Testis (tissue), 3 donors: ENCODE measurements around the gene SND1. TPM values are rescaled to one million over a fixed set of nuclear protein-coding genes. Genes with fewer than 3 reads are reported as not detected.

Experiments used
- DNase-seq: peaks from one replicate; pipeline ENCODE4 v3.0.0-alpha.2; 2019
- H3K27ac ChIP-seq, 2 donors: fragments of 200-600 bp; sonication (generic); one replicate each; pipeline ENCODE4 v1.5.1; 2019
- H3K27me3 ChIP-seq: fragments of 200-600 bp; sonication (generic); one replicate; pipeline ENCODE4 v1.5.1; 2019
- H3K36me3 ChIP-seq: fragments of 200-600 bp; sonication (generic); one replicate; pipeline ENCODE4 v1.5.1; 2017; ENCODE audit warnings: low read depth; ENCODE audit errors: missing control alignments
- H3K4me1 ChIP-seq: fragments of 200-600 bp; sonication (generic); one replicate; pipeline ENCODE4 v1.5.1; 2019
- H3K4me3 ChIP-seq, 2 donors: fragments of 200-600 bp; sonication (generic); one replicate each; pipeline ENCODE4 v1.5.1; 2017 to 2019
- H3K9me3 ChIP-seq: fragments of 200-600 bp; sonication (generic); one replicate; pipeline ENCODE4 v1.5.1; 2017
- CTCF ChIP-seq, 3 experiments: fragments of 450-650 bp in 2 of 3; fragments of 200-600 bp in 1 of 3; sonication (generic) in 1 of 3; IDR thresholded peaks; one replicate each; pipeline ENCODE4 v1.5.1; 2016 to 2019; ENCODE audit warnings: antibody characterized with exemption in 3 of 3, mild to moderate bottlenecking in 2 of 3, moderate library complexity in 1 of 3
- POLR2A ChIP-seq: fragments of 450-650 bp; IDR thresholded peaks from one replicate; pipeline ENCODE4 v1.6.1; 2017; ENCODE audit warnings: antibody characterized with exemption, mild to moderate bottlenecking, moderate library complexity
- WGBS, 2 donors: methylation state at CpG; one replicate each; pipeline ENCODE4 v1.1.5; 2018; 5-methylcytosine and 5-hydroxymethylcytosine counted together
- intact Hi-C: fragments of 100-400 bp; cut with DNase I; formaldehyde crosslinking; loops from one replicate; pipeline ENCODE4 v1.15.1; 2023; ENCODE audit warnings: low total_unique reads
- polyA plus RNA-seq: library from polyadenylated mRNA; stranded (reverse); fragments of 350-450 nt; fragmentation: Illumina TruSeq; extraction: RNeasy Lipid Tissue Mini Kit (QIAGEN cat#74804); gene quantifications from one replicate; pipeline ENCODE4 v1.2.3, GENCODE V29; 2014; ENCODE audit warnings: low read depth, low replicate concordance; ENCODE audit not compliant: insufficient read depth
- total RNA-seq, 2 donors: library from RNA; depleted of rRNA; stranded (reverse); fragments of >200 nt; gene quantifications; one replicate each; pipeline ENCODE4 v1.2.3, GENCODE V29; 2016

Gene SND1
- total and polyA plus RNA-seq, 3 donors from 2014 or later: 132 to 207 (median 179) TPM

DNA sequence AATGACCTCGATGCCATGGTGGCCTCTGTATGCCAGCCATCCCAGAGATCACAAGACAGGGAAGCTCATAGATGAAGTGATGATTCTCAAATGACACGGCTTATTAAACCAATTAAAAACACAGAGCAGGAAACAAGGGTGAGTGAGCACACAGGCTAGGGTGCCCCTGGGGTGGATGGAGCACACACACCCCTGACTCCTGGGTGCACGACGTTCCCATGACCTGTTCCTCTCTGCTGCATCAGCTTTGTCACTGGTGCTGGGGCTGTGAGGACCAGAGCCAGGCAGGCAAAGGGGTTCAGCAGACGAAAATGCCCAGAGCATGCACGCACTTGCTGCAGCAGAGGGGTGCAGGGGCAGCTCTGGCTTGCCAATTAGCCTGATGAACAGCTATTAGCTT, 465.7 kb downstream of the SND1 start:
- WGBS, 2 donors: 93% methylated on average over 6 of the region's 6 CpGs
- intact Hi-C loops: no loop called here
- Histone ChIP-seq H3K27me3 (no peaks in the 10 kb centered on the region), H3K27ac (no peak overlapping the region), H3K4me3 (no peak overlapping the region), H3K36me3 (no peaks in the 10 kb centered on the region), H3K9me3 (no peaks in the 10 kb centered on the region), H3K4me1 (no peaks in the 10 kb centered on the region)
- TF ChIP-seq POLR2A (no peak), CTCF (IDR thresholded peaks at IDR 0.05) (no peak)
- DNase-seq: no peak

- Histone ChIP-seq H3K27me3 (no peaks in the 10 kb centered on the region), H3K4me1 (no peaks in the 10 kb centered on the region), H3K36me3 (no peaks in the 10 kb centered on the region), H3K9me3 (no peaks in the 10 kb centered on the region), H3K4me3 (no peak overlapping the region), H3K27ac (no peak overlapping the region)
- TF ChIP-seq CTCF (IDR thresholded peaks at IDR 0.05) (no peak), POLR2A (no peak)
- WGBS, 2 donors: 88 to 93% methylated on average over 4 of the region's 5 CpGs
- intact Hi-C loops: no loop called here
- DNase-seq: no peak
Observed at GRCh38 chr7:128119036-128119435, 467.0 kb downstream of the SND1 start.

GRCh38 chr7:128120116-128120515, 468.1 kb downstream of the SND1 start:
- Histone ChIP-seq H3K4me3 (no peak overlapping the region), H3K4me1 (no peaks in the 10 kb centered on the region), H3K27me3 (no peaks in the 10 kb centered on the region), H3K9me3 (no peaks in the 10 kb centered on the region), H3K27ac (no peak overlapping the region), H3K36me3 (no peaks in the 10 kb centered on the region)
- DNase-seq: no peak
- intact Hi-C loops: no loop called here
- TF ChIP-seq POLR2A: no peak
- no peak for TF ChIP-seq CTCF (IDR thresholded peaks at IDR 0.05)
- WGBS, 2 donors: 93 to 98% methylated on average over 7 of the region's 7 CpGs

DNA sequence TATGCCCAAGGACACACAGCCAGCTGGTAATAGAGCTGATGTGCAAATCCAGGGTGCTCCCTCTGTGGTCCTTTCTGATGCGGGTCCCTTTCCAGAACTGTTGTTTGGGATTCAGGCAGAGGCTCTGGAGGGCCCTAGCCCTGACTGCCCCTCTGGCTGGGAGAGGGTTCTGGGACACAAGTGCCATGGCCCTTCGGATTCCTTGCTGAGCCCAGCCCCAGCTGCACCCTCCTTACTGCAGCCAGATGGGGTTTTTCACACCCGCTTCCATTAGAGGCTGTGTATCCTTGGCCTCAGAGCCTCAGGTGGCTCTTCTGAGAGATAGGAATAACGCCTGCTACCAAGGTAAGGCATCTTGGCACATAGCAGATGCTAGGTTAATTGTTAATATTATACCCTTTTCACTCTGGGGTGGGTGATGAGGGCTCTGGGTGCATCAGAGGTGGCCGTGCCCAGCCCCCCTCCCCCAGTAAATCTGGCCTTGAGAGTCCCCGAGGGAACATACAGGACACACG, 469.0 kb downstream of the SND1 start:
- 41 to 51% methylated on average over 6 to 7 of the region's 7 CpGs for WGBS, 2 donors
- Histone ChIP-seq H3K36me3 (no peaks in the 10 kb centered on the region), H3K4me1 (no peaks in the 10 kb centered on the region), H3K27ac (no peak overlapping the region), H3K9me3 (no peaks in the 10 kb centered on the region), H3K4me3 (no peak overlapping the region), H3K27me3 (no peaks in the 10 kb centered on the region)
- DNase-seq: no peak
- intact Hi-C loops: no loop called here
- TF ChIP-seq CTCF (IDR thresholded peaks at IDR 0.05): no peak
- TF ChIP-seq POLR2A: no peak
